Measurements from ENCODE around the gene IFT57. TPM values are rescaled to one million over a fixed set of nuclear protein-coding genes. Genes with fewer than 3 reads are reported as not detected.

Gene IFT57
- total and polyA plus RNA-seq, 12 donors: 5.9 to 29.5 (median 20.4) TPM

GRCh38 chr3:108242776-108243175, 20.6 kb upstream of the IFT57 start:
- TF ChIP-seq CTCF (IDR thresholded peaks at IDR 0.05): no peak
- no peaks in the 10 kb centered on the region for H3K27me3 ChIP-seq
- intact Hi-C loops (cut with DNase I): no loop called here

GRCh38 chr3:108241721-108242120, 19.5 kb upstream of the IFT57 start:
- 78% methylated on average over 6 of the region's 6 CpGs for WGBS, 2 donors
- no peaks in the 10 kb centered on the region for H3K9me3 ChIP-seq
- no peaks in the 10 kb centered on the region for H3K4me1 ChIP-seq
- H3K27me3 ChIP-seq: no peaks in the 10 kb centered on the region
- ATAC-seq (no peak), DNase-seq (no peak)
- H3K4me3 ChIP-seq: no peak overlapping the region
- no peaks in the 10 kb centered on the region for H3K36me3 ChIP-seq
- intact Hi-C loops (cut with DNase I): no loop called here
- no peak for TF ChIP-seq CTCF (IDR thresholded peaks at IDR 0.05)
- no peak overlapping the region for H3K27ac ChIP-seq

More at GRCh38 chr3:108242776-108243175, 20.6 kb upstream of the IFT57 start:
- no peak for ATAC-seq
- H3K9me3 ChIP-seq: no peaks in the 10 kb centered on the region
- no peak overlapping the region for H3K4me3 ChIP-seq
- no peaks in the 10 kb centered on the region for H3K4me1 ChIP-seq
- no peak for DNase-seq
- no peaks in the 10 kb centered on the region for H3K36me3 ChIP-seq
- H3K27ac ChIP-seq: no peak overlapping the region

GRCh38 chr3:108241146-108241545, 18.9 kb upstream of the IFT57 start:
- Histone ChIP-seq H3K27me3 (no peaks in the 10 kb centered on the region), H3K4me1 (no peaks in the 10 kb centered on the region), H3K36me3 (no peaks in the 10 kb centered on the region), H3K4me3 (no peak overlapping the region), H3K27ac (no peak overlapping the region), H3K9me3 (no peaks in the 10 kb centered on the region)
- intact Hi-C loops (cut with DNase I): no loop called here
- 79 to 82% methylated on average over 2 of the region's 2 CpGs for WGBS, 2 donors
- DNase-seq (no peak), ATAC-seq (no peak)
- TF ChIP-seq CTCF (IDR thresholded peaks at IDR 0.05): no peak

GRCh38 chr3:108239082-108239481, 16.9 kb upstream of the IFT57 start:
- Histone ChIP-seq H3K27ac (no peak overlapping the region), H3K9me3 (no peaks in the 10 kb centered on the region), H3K4me3 (no peak overlapping the region), H3K4me1 (no peaks in the 10 kb centered on the region), H3K27me3 (no peaks in the 10 kb centered on the region), H3K36me3 (no peaks in the 10 kb centered on the region)
- WGBS, 2 donors: 46 to 62% methylated on average over 1 of the region's 1 CpG
- intact Hi-C loops (cut with DNase I): no loop called here
- no peak for DNase-seq
- no peak for ATAC-seq
- TF ChIP-seq CTCF (IDR thresholded peaks at IDR 0.05): no peak

GRCh38 chr3:108235290-108235689, 13.1 kb upstream of the IFT57 start:
- Histone ChIP-seq H3K9me3 (no peaks in the 10 kb centered on the region), H3K4me3 (no peak overlapping the region), H3K36me3 (no peaks in the 10 kb centered on the region), H3K27ac (no peak overlapping the region), H3K4me1 (no peaks in the 10 kb centered on the region), H3K27me3 (no peaks in the 10 kb centered on the region)
- no peak for DNase-seq
- intact Hi-C loops (cut with DNase I): no loop called here
- 97% methylated on average over 1 of the region's 1 CpG for WGBS, 2 donors
- no peak for TF ChIP-seq CTCF (IDR thresholded peaks at IDR 0.05)
- no peak for ATAC-seq

All from heart right ventricle (tissue), 16 donors.